GM12801 (cell line): ENCODE data around the gene ELOVL5.

Source experiments
- CTCF ChIP-seq: IDR thresholded peaks from one replicate; pipeline ENCODE4 v1.5.1; 2011; ENCODE audit warnings: control low read depth; ENCODE audit not compliant: insufficient read length; ENCODE audit errors: extremely low read depth

ELOVL5 gene

GRCh38 chr6:53335224-53335994, 13.3 kb downstream of the ELOVL5 start:
- TF ChIP-seq CTCF: no peak

- no peak for TF ChIP-seq CTCF
Measured at GRCh38 chr6:53333439-53334408, 15.0 kb downstream of the ELOVL5 start.

- TF ChIP-seq CTCF: no peak
Measured at GRCh38 chr6:53331678-53332077, 17.1 kb downstream of the ELOVL5 start.

GRCh38 chr6:53330137-53330536, 18.6 kb downstream of the ELOVL5 start:
- no peak for TF ChIP-seq CTCF

- no peak for TF ChIP-seq CTCF
Measured at GRCh38 chr6:53328375-53328774, 20.4 kb downstream of the ELOVL5 start.

GRCh38 chr6:53327017-53327395, 21.7 kb downstream of the ELOVL5 start:
- no peak for TF ChIP-seq CTCF

GRCh38 chr6:53326372-53327016, 22.3 kb downstream of the ELOVL5 start:
- no peak for TF ChIP-seq CTCF
